ENCODE data around the gene SRC.

DNA sequence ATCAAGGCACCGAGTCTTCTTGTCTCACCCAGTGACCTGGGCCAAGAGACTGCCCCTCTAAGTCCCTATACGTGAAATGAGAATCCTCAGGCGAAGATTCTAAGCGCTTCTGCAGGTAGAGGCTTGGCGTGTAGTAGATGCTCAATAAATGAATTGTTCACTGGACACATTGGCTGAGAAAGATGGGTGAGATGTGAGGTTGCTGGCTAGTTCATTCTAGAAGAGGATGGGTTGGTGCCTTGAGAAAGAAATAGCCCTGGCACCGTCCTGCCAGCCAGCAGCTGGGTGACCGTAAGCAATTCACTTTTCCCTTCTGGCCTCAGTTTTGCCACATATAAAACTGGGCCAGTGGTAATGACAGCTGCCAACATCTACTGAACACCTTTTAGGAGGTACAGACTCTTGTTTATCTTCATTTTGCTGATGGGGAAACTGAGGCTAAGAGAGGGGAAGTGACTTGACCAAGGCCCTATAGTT lies 1.4 kb downstream of the SRC start:
- TF ChIP-seq, protein P1, sequence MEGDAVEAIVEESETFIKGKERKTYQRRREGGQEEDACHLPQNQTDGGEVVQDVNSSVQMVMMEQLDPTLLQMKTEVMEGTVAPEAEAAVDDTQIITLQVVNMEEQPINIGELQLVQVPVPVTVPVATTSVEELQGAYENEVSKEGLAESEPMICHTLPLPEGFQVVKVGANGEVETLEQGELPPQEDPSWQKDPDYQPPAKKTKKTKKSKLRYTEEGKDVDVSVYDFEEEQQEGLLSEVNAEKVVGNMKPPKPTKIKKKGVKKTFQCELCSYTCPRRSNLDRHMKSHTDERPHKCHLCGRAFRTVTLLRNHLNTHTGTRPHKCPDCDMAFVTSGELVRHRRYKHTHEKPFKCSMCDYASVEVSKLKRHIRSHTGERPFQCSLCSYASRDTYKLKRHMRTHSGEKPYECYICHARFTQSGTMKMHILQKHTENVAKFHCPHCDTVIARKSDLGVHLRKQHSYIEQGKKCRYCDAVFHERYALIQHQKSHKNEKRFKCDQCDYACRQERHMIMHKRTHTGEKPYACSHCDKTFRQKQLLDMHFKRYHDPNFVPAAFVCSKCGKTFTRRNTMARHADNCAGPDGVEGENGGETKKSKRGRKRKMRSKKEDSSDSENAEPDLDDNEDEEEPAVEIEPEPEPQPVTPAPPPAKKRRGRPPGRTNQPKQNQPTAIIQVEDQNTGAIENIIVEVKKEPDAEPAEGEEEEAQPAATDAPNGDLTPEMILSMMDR (IDR thresholded peaks at IDR 0.05 in 8 of 11, conservative IDR thresholded peaks at IDR 0.05 in 3 of 11) = no peak
- no peak for TF ChIP-seq POLR2A (IDR thresholded peaks at IDR 0.05)
- TF ChIP-seq POLR2AphosphoS5 (IDR thresholded peaks at IDR 0.05) = no peak
